Measurements from ENCODE around the gene RHEBL1.

DNA sequence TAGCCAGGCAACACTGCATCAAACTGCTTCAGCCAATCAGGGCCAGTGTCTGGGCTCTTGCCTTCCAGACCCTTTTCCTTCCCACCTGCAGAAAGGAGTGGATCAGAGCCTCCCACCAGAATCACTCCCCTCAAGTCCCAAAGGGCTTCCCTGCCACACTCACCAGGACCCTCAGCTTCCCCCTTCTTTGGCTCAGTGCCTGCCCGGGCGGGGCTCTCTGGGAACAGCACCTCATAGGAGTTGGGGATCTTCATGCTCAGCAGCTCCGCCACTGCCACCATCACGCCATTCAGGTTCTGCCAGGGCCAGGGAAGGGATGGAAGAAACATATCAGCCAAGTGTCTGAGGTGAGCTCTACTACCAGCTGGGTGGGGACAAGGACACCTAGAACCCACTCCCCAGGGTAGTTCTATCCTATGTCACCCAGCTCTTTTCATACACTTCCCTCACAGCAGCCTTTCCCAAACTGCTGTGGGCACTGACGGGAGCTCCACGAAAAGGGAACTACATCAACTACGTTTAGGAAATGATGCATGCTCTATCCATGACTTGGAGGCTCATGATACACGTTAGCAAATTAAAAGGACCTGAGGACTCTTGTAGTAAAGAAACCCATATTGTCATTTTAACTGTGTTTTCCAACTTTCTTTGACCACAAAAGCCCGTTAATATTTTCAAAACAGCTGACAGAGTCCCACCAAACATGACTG lies 41.8 kb downstream of the RHEBL1 start:
- no peak for TF ChIP-seq EGR1 (IDR thresholded peaks at IDR 0.05; ENCODE audit: low read depth in 2 of 2)
- TF ChIP-seq, protein P1, sequence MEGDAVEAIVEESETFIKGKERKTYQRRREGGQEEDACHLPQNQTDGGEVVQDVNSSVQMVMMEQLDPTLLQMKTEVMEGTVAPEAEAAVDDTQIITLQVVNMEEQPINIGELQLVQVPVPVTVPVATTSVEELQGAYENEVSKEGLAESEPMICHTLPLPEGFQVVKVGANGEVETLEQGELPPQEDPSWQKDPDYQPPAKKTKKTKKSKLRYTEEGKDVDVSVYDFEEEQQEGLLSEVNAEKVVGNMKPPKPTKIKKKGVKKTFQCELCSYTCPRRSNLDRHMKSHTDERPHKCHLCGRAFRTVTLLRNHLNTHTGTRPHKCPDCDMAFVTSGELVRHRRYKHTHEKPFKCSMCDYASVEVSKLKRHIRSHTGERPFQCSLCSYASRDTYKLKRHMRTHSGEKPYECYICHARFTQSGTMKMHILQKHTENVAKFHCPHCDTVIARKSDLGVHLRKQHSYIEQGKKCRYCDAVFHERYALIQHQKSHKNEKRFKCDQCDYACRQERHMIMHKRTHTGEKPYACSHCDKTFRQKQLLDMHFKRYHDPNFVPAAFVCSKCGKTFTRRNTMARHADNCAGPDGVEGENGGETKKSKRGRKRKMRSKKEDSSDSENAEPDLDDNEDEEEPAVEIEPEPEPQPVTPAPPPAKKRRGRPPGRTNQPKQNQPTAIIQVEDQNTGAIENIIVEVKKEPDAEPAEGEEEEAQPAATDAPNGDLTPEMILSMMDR (IDR thresholded peaks at IDR 0.05; ENCODE audit: low read depth, low read length, missing input control) = no peak
- no peak for TF ChIP-seq RXRA (IDR thresholded peaks at IDR 0.05)
- TF ChIP-seq, protein P2, sequence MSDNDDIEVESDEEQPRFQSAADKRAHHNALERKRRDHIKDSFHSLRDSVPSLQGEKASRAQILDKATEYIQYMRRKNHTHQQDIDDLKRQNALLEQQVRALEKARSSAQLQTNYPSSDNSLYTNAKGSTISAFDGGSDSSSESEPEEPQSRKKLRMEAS (IDR thresholded peaks at IDR 0.05) = no peak
- TF ChIP-seq, protein P3, sequence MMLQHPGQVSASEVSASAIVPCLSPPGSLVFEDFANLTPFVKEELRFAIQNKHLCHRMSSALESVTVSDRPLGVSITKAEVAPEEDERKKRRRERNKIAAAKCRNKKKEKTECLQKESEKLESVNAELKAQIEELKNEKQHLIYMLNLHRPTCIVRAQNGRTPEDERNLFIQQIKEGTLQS (IDR thresholded peaks at IDR 0.05) = no peak
- TF ChIP-seq GABPA (IDR thresholded peaks at IDR 0.05 in 1 of 2, conservative IDR thresholded peaks at IDR 0.05 in 1 of 2) = no peak
- no peak for TF ChIP-seq SP1 (IDR thresholded peaks at IDR 0.05)
- TF ChIP-seq, protein P4, sequence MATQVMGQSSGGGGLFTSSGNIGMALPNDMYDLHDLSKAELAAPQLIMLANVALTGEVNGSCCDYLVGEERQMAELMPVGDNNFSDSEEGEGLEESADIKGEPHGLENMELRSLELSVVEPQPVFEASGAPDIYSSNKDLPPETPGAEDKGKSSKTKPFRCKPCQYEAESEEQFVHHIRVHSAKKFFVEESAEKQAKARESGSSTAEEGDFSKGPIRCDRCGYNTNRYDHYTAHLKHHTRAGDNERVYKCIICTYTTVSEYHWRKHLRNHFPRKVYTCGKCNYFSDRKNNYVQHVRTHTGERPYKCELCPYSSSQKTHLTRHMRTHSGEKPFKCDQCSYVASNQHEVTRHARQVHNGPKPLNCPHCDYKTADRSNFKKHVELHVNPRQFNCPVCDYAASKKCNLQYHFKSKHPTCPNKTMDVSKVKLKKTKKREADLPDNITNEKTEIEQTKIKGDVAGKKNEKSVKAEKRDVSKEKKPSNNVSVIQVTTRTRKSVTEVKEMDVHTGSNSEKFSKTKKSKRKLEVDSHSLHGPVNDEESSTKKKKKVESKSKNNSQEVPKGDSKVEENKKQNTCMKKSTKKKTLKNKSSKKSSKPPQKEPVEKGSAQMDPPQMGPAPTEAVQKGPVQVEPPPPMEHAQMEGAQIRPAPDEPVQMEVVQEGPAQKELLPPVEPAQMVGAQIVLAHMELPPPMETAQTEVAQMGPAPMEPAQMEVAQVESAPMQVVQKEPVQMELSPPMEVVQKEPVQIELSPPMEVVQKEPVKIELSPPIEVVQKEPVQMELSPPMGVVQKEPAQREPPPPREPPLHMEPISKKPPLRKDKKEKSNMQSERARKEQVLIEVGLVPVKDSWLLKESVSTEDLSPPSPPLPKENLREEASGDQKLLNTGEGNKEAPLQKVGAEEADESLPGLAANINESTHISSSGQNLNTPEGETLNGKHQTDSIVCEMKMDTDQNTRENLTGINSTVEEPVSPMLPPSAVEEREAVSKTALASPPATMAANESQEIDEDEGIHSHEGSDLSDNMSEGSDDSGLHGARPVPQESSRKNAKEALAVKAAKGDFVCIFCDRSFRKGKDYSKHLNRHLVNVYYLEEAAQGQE (IDR thresholded peaks at IDR 0.05) = no peak
- TF ChIP-seq FOXA1 (IDR thresholded peaks at IDR 0.05) = no peak
- TF ChIP-seq RAD21 (IDR thresholded peaks at IDR 0.05) = no peak
- no peak for TF ChIP-seq TAF1 (conservative IDR thresholded peaks at IDR 0.05)
